HepG2 (cell line): ENCODE measurements around the gene PPP1CB. TPM values are rescaled to one million over a fixed set of nuclear protein-coding genes. Genes with fewer than 3 reads are reported as not detected.
A peak's percentile ranks its signal among the peaks of the same experiment; 100 is the strongest.

Experiments
- ARID4A ChIP-seq: sonication (generic); formaldehyde crosslinking; IDR thresholded peaks from 2 replicates; pipeline ENCODE4 v1.5.0; 2020; ENCODE audit warnings: mild to moderate bottlenecking, missing genetic modification reagents, borderline replicate concordance
- ETV6 ChIP-seq: sonication (generic); formaldehyde crosslinking; conservative IDR thresholded peaks from 2 replicates; pipeline ENCODE4 v1.4.0; 2020; ENCODE audit warnings: missing genetic modification reagents
- HNF4A ChIP-seq: sonication (generic); formaldehyde crosslinking; IDR thresholded peaks from 2 replicates; pipeline ENCODE4 v1.4.0; 2020; ENCODE audit warnings: missing genetic modification reagents
- HOMEZ ChIP-seq: IDR thresholded peaks from 2 replicates; pipeline ENCODE4 v1.6.1; 2016; ENCODE audit warnings: low read depth
- KAT7 ChIP-seq: IDR thresholded peaks from 2 replicates; pipeline ENCODE4 v1.6.1; 2018; ENCODE audit warnings: borderline replicate concordance, missing compliant biosample characterization
- MIXL1 ChIP-seq: IDR thresholded peaks from 2 replicates; pipeline ENCODE4 v1.6.1; 2016
- PRPF4 ChIP-seq: fragments of 200-400 bp; formaldehyde crosslinking; IDR thresholded peaks from 2 replicates; pipeline ENCODE4 v1.6.1; 2016; ENCODE audit warnings: low read length, low read depth; ENCODE audit not compliant: poor library complexity, severe bottlenecking
- SAFB2 ChIP-seq: sonication (generic); formaldehyde crosslinking; IDR thresholded peaks from 2 replicates; pipeline ENCODE4 v1.5.1; 2020; ENCODE audit warnings: missing genetic modification reagents, low read depth, mild to moderate bottlenecking, borderline replicate concordance
- TEAD2 ChIP-seq: sonication (generic); formaldehyde crosslinking; IDR thresholded peaks from 2 replicates; pipeline ENCODE4 v1.9.0; 2021; ENCODE audit warnings: missing genetic modification reagents
- ZFP37 ChIP-seq: sonication (generic); formaldehyde crosslinking; IDR thresholded peaks from 2 replicates; pipeline ENCODE4 v1.4.0; 2020; ENCODE audit warnings: missing genetic modification reagents, borderline replicate concordance
- ZNF124 ChIP-seq: sonication (generic); formaldehyde crosslinking; IDR thresholded peaks from 2 replicates; pipeline ENCODE4 v1.4.0; 2020; ENCODE audit warnings: missing genetic modification reagents
- ZNF282 ChIP-seq: fragments of 450-650 bp; IDR thresholded peaks from 2 replicates; pipeline ENCODE4 v1.6.1; 2018; ENCODE audit not compliant: partially characterized antibody
- ZNF318 ChIP-seq: sonication (generic); formaldehyde crosslinking; IDR thresholded peaks from 2 replicates; pipeline ENCODE4 v1.4.0; 2020; ENCODE audit warnings: mild to moderate bottlenecking, missing genetic modification reagents
- ZNF33A ChIP-seq: sonication (generic); formaldehyde crosslinking; IDR thresholded peaks from 2 replicates; pipeline ENCODE4 v1.5.1; 2020; ENCODE audit warnings: missing genetic modification reagents, mild to moderate bottlenecking, moderate library complexity, borderline replicate concordance
- ZNF652 ChIP-seq: IDR thresholded peaks from 2 replicates; pipeline ENCODE4 v1.6.1; 2016; ENCODE audit warnings: low read depth, borderline replicate concordance
- polyA plus RNA-seq, 8 experiments: library from polyadenylated mRNA; depleted of rRNA in 3 of 8; stranded (reverse) in 7 of 8; unstranded in 1 of 8; fragments of >200 nt; fragmentation: Illumina TruSeq in 4 of 8; extraction: Trizol in 4 of 8; gene quantifications; 2 replicates each; pipeline versions ENCODE4 v1.2.1 to v1.2.3, GENCODE V29; 2011 to 2016; ENCODE audit warnings: low read depth in 4 of 8, missing spikeins in 1 of 8, mixed read lengths in 1 of 8; ENCODE audit not compliant: insufficient read depth in 1 of 8
- total RNA-seq, 5 experiments: library from RNA; depleted of rRNA; stranded (reverse); fragments of >200 nt; fragmentation: Illumina TruSeq; extraction: Trizol; gene quantifications; 2 replicates each; pipeline ENCODE4 v1.2.3, GENCODE V29; 2016; ENCODE audit warnings: low read depth in 1 of 5

The PPP1CB gene
- total and polyA plus RNA-seq, 2 of the 13 experiments (the other 11 are each of a cell fraction or from before 2014, with no cell fraction given) = 46.9 to 109 TPM

- peak; percentile 56; the same call in 1 of the 2 replicates for TF ChIP-seq ARID4A (CRISPR knock-in tag)
- TF ChIP-seq ZNF318 (CRISPR knock-in tag) = no peak
- TF ChIP-seq HOMEZ (CRISPR knock-in tag) = peak; percentile 58
- peak; percentile 69 for TF ChIP-seq ETV6 (CRISPR knock-in tag)
- TF ChIP-seq HNF4A = no peak
- TF ChIP-seq ZNF652 (CRISPR knock-in tag) = no peak
- peak; percentile 71; the same call in 1 of the 2 replicates for TF ChIP-seq ZNF124 (CRISPR knock-in tag)
- no peak for TF ChIP-seq TEAD2
- TF ChIP-seq ZNF282 = no peak
- TF ChIP-seq SAFB2 (CRISPR knock-in tag) = peak; percentile 74; the same call in 1 of the 2 replicates
- peak; percentile 75; the same call in 1 of the 2 replicates for TF ChIP-seq MIXL1
- TF ChIP-seq ZNF33A (CRISPR knock-in tag) = no peak
- peak; percentile 88 for TF ChIP-seq KAT7 (CRISPR knock-in tag)
- no peak for TF ChIP-seq PRPF4
- no peak for TF ChIP-seq ZFP37 (CRISPR knock-in tag)
Measured at GRCh38 chr2:28751252-28751955, at the start of gene PPP1CB (continued).
